Measurements from ENCODE around the gene SMIM35. TPM values are rescaled to one million over a fixed set of nuclear protein-coding genes. Genes with fewer than 3 reads are reported as not detected.
"Not testable (repeated sequence)": the region's sequence is repeated elsewhere in the genome, so short reads cannot be mapped to it uniquely, and the experiment has no call there.

The SMIM35 gene
- total RNA-seq, 4 donors from 2014 or later, result not detected

- DNase-seq (ENCODE audit: low spot score in 2 of 2), result no peak
- 91 to 93% methylated on average over 10 of the region's 10 CpGs for WGBS, 2 donors
- no peak overlapping the region for H3K4me3 ChIP-seq (ENCODE audit: low read depth, poor library complexity, severe bottlenecking)
- intact Hi-C loops (cut with DNase I; ENCODE audit: low total_unique reads), result no loop called here
- TF ChIP-seq POLR2A (IDR thresholded peaks at IDR 0.05) (no peak), CTCF (IDR thresholded peaks at IDR 0.05) (no peak)
Observed at GRCh38 chr11:118068945-118069612, 17.7 kb downstream of the SMIM35 start.

- 69 to 81% methylated on average over 24 of the region's 24 CpGs for WGBS, 2 donors
- TF ChIP-seq POLR2A (IDR thresholded peaks at IDR 0.05), result no peak
- no peak for TF ChIP-seq CTCF (IDR thresholded peaks at IDR 0.05)
- no peak for DNase-seq (ENCODE audit: low spot score in 2 of 2)
- H3K4me3 ChIP-seq (ENCODE audit: low read depth, poor library complexity, severe bottlenecking), result no peak overlapping the region
- intact Hi-C loops (cut with DNase I; ENCODE audit: low total_unique reads), result no loop called here
Observed at GRCh38 chr11:118068206-118068944, 18.4 kb downstream of the SMIM35 start.

GRCh38 chr11:118067006-118067405 lies 19.8 kb downstream of the SMIM35 start:
- no peak for DNase-seq (ENCODE audit: low spot score in 2 of 2)
- 79 to 82% methylated on average over 8 of the region's 8 CpGs for WGBS, 2 donors
- no peak overlapping the region for H3K4me3 ChIP-seq (ENCODE audit: low read depth, poor library complexity, severe bottlenecking)
- no peak for TF ChIP-seq POLR2A (IDR thresholded peaks at IDR 0.05)
- TF ChIP-seq CTCF (IDR thresholded peaks at IDR 0.05), result no peak
- intact Hi-C loops (cut with DNase I; ENCODE audit: low total_unique reads), result no loop called here

- intact Hi-C loops (cut with DNase I; ENCODE audit: low total_unique reads), result no loop called here
- TF ChIP-seq CTCF (IDR thresholded peaks at IDR 0.05) (no peak), POLR2A (IDR thresholded peaks at IDR 0.05) (no peak)
- DNase-seq (ENCODE audit: low spot score in 2 of 2), result peak in 1 of 2 donors; percentile 25
- 55 to 62% methylated on average over 3 of the region's 3 CpGs for WGBS, 2 donors
- H3K4me3 ChIP-seq (ENCODE audit: low read depth, poor library complexity, severe bottlenecking), result no peak overlapping the region
Observed at GRCh38 chr11:118065384-118065783, 21.4 kb downstream of the SMIM35 start.

GRCh38 chr11:118064956-118065355 lies 21.8 kb downstream of the SMIM35 start:
- intact Hi-C loops (cut with DNase I; ENCODE audit: low total_unique reads), result no loop called here
- peak in 1 of 2 donors; percentile 67 for DNase-seq (ENCODE audit: low spot score in 2 of 2)
- H3K4me3 ChIP-seq (ENCODE audit: low read depth, poor library complexity, severe bottlenecking), result no peak overlapping the region
- TF ChIP-seq POLR2A (IDR thresholded peaks at IDR 0.05) (no peak), CTCF (IDR thresholded peaks at IDR 0.05) (no peak)
- WGBS, 2 donors, result 46 to 69% methylated on average over 9 of the region's 9 CpGs

- DNase-seq (ENCODE audit: low spot score in 2 of 2); intact Hi-C loops (cut with DNase I; ENCODE audit: low total_unique reads); H3K4me3 ChIP-seq (ENCODE audit: low read depth, poor library complexity, severe bottlenecking): not testable (repeated sequence)
- 92 to 93% methylated on average over 5 of the region's 5 CpGs for WGBS, 2 donors
Observed at GRCh38 chr11:118062631-118063030, 24.1 kb downstream of the SMIM35 start.

- H3K4me3 ChIP-seq (ENCODE audit: low read depth, poor library complexity, severe bottlenecking); DNase-seq (ENCODE audit: low spot score in 2 of 2); intact Hi-C loops (cut with DNase I; ENCODE audit: low total_unique reads): not testable (repeated sequence)
- WGBS, 2 donors, result 90 to 91% methylated on average over 5 of the region's 5 CpGs
Observed at GRCh38 chr11:118062181-118062580, 24.6 kb downstream of the SMIM35 start.
